Measurements from ENCODE around the gene SNX5.

DNA sequence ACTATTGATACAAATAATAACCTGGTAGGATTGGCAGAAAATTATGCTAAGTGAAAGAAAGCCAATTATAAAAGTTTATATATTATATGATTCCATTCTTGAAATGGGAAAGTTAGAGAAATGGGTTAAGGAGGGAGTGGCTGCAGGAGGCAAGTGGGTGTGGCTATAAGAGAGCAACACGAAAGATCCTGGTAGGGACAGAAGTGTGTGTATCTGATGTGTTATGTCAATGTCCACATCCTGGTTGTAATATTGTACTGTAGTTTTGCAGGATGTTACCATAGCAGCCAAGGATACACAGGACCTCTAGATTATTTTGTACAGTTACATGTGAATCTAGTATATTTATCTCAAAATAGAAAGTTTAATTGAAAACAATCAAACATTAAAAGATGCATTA is 46.8 kb downstream of the SNX5 start:
- TF ChIP-seq, protein P1, sequence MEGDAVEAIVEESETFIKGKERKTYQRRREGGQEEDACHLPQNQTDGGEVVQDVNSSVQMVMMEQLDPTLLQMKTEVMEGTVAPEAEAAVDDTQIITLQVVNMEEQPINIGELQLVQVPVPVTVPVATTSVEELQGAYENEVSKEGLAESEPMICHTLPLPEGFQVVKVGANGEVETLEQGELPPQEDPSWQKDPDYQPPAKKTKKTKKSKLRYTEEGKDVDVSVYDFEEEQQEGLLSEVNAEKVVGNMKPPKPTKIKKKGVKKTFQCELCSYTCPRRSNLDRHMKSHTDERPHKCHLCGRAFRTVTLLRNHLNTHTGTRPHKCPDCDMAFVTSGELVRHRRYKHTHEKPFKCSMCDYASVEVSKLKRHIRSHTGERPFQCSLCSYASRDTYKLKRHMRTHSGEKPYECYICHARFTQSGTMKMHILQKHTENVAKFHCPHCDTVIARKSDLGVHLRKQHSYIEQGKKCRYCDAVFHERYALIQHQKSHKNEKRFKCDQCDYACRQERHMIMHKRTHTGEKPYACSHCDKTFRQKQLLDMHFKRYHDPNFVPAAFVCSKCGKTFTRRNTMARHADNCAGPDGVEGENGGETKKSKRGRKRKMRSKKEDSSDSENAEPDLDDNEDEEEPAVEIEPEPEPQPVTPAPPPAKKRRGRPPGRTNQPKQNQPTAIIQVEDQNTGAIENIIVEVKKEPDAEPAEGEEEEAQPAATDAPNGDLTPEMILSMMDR (IDR thresholded peaks at IDR 0.05; ENCODE audit: insufficient read depth, low read length, poor library complexity, severe bottlenecking), result no peak
- no peak for TF ChIP-seq EZH2phosphoT487 (conservative IDR thresholded peaks at IDR 0.05; ENCODE audit: low read length)

All from SU-DHL-6 (cell line).